HEK293 (cell line): ENCODE results near the gene CDR2L.

Source experiments
- CTCF ChIA-PET: fragments of 350-600 bp; formaldehyde crosslinking; extraction: SDS; loops from one replicate; lab custom pipeline; 2021; ENCODE audit warnings: antibody characterized with exemption; lab: Yijun Ruan, JAX
- POLR2A ChIA-PET: fragments of 300-600 bp; formaldehyde crosslinking; extraction: SDS; loops from one replicate; lab custom pipeline; 2020; ENCODE audit warnings: antibody characterized with exemption, inconsistent platforms; lab: Yijun Ruan, JAX
- H3K27ac ChIP-seq: fragments of 200-500 bp; sonication (Bioruptor generic); 2 replicates; pipeline ENCODE4 v1.5.1; 2014; ENCODE audit warnings: low read depth, low read length, control low read depth, inconsistent platforms; ENCODE audit errors: extremely low read depth
- H3K36me3 ChIP-seq, 2 experiments: fragments of 200-500 bp in 1 of 2; sonication (Bioruptor generic) in 1 of 2; 1 replicate in 1 of 2; 2 replicates in 1 of 2; pipeline ENCODE4 v1.5.1; 2014 to 2017; ENCODE audit warnings: inconsistent platforms in 2 of 2, low read length in 2 of 2; ENCODE audit not compliant: control insufficient read depth in 2 of 2, insufficient read depth in 1 of 2
- H3K4me1 ChIP-seq: fragments of 200-500 bp; sonication (Bioruptor generic); 2 replicates; pipeline ENCODE4 v1.5.1; 2014; ENCODE audit warnings: mild to moderate bottlenecking, low read length, inconsistent platforms; ENCODE audit not compliant: control insufficient read depth, insufficient read depth
- H3K4me3 ChIP-seq: 2 replicates; pipeline ENCODE4 v1.5.1; 2011; ENCODE audit warnings: low read depth, mild to moderate bottlenecking, control low read depth, low read length, moderate library complexity
- H3K9me3 ChIP-seq: fragments of 200-500 bp; sonication (Bioruptor generic); 2 replicates; pipeline ENCODE4 v1.5.1; 2014; ENCODE audit warnings: low read depth, low read length, inconsistent platforms; ENCODE audit not compliant: control insufficient read depth, insufficient read depth
- GLIS1 ChIP-seq: fragments of 450-650 bp; formaldehyde crosslinking; IDR thresholded peaks from 2 replicates; pipeline ENCODE4 v1.5.1; 2016; ENCODE audit warnings: missing biosample characterization, missing genetic modification characterization
- HOXC10 ChIP-seq: sonication (generic); formaldehyde crosslinking; IDR thresholded peaks from 2 replicates; pipeline ENCODE4 v1.8.1; 2023; ENCODE audit warnings: mild to moderate bottlenecking, missing genetic modification reagents
- IKZF3 ChIP-seq: fragments of 450-650 bp; IDR thresholded peaks from 2 replicates; pipeline ENCODE4 v1.5.0; 2018; ENCODE audit warnings: missing biosample characterization, mild to moderate bottlenecking, missing genetic modification characterization, moderate library complexity
- KLF7 ChIP-seq: fragments of 450-650 bp; formaldehyde crosslinking; IDR thresholded peaks from 2 replicates; pipeline ENCODE4 v1.5.1; 2016; ENCODE audit warnings: missing biosample characterization, missing genetic modification characterization, borderline replicate concordance
- KLF8 ChIP-seq: fragments of 450-650 bp; formaldehyde crosslinking; IDR thresholded peaks from 2 replicates; pipeline ENCODE4 v1.5.1; 2016; ENCODE audit warnings: missing biosample characterization, missing genetic modification characterization
- OVOL3 ChIP-seq: fragments of 450-650 bp; formaldehyde crosslinking; IDR thresholded peaks from 2 replicates; pipeline ENCODE4 v1.5.1; 2016; ENCODE audit warnings: missing biosample characterization, missing genetic modification characterization
- SALL2 ChIP-seq: fragments of 450-650 bp; formaldehyde crosslinking; IDR thresholded peaks from 2 replicates; pipeline ENCODE4 v1.5.0; 2017; ENCODE audit warnings: missing biosample characterization, mild to moderate bottlenecking, missing genetic modification characterization, borderline replicate concordance
- TRIM28 ChIP-seq: IDR thresholded peaks from 2 replicates; pipeline ENCODE4 v1.6.1; 2011; ENCODE audit warnings: low read length, control low read depth, borderline replicate concordance
- WT1 ChIP-seq: fragments of 450-650 bp; formaldehyde crosslinking; IDR thresholded peaks from 2 replicates; pipeline ENCODE4 v1.5.1; 2016; ENCODE audit warnings: missing biosample characterization, missing genetic modification characterization
- YY1 ChIP-seq: fragments of 450-650 bp; formaldehyde crosslinking; IDR thresholded peaks from 2 replicates; pipeline ENCODE4 v1.5.1; 2018; ENCODE audit warnings: missing biosample characterization, missing genetic modification characterization
- ZBTB21 ChIP-seq: fragments of 450-650 bp; formaldehyde crosslinking; IDR thresholded peaks from 2 replicates; pipeline ENCODE4 v1.5.1; 2017; ENCODE audit warnings: missing biosample characterization, missing genetic modification characterization
- ZEB2 ChIP-seq: fragments of 450-650 bp; formaldehyde crosslinking; IDR thresholded peaks from 2 replicates; pipeline ENCODE4 v1.5.1; 2016; ENCODE audit warnings: missing biosample characterization, missing genetic modification characterization
- ZNF121 ChIP-seq: fragments of 450-650 bp; formaldehyde crosslinking; IDR thresholded peaks from 2 replicates; pipeline ENCODE4 v1.5.1; 2016; ENCODE audit warnings: missing biosample characterization, missing genetic modification characterization
- ZNF292 ChIP-seq: fragments of 450-650 bp; formaldehyde crosslinking; IDR thresholded peaks from 2 replicates; pipeline ENCODE4 v1.5.1; 2016; ENCODE audit warnings: low read depth, missing biosample characterization, missing genetic modification characterization, borderline replicate concordance
- ZNF302 ChIP-seq: fragments of 450-650 bp; formaldehyde crosslinking; IDR thresholded peaks from 2 replicates; pipeline ENCODE4 v1.5.1; 2016; ENCODE audit warnings: missing biosample characterization, missing genetic modification characterization, low read depth
- ZNF335 ChIP-seq: fragments of 450-650 bp; formaldehyde crosslinking; conservative IDR thresholded peaks from 2 replicates; pipeline ENCODE4 v1.5.1; 2016; ENCODE audit warnings: missing biosample characterization, missing genetic modification characterization
- ZNF391 ChIP-seq: fragments of 450-650 bp; formaldehyde crosslinking; IDR thresholded peaks from 2 replicates; pipeline ENCODE4 v1.5.1; 2016; ENCODE audit warnings: low read depth, missing biosample characterization, missing genetic modification characterization, borderline replicate concordance
- ZNF416 ChIP-seq: fragments of 450-650 bp; formaldehyde crosslinking; IDR thresholded peaks from 2 replicates; pipeline ENCODE4 v1.5.1; 2016; ENCODE audit warnings: missing biosample characterization, missing genetic modification characterization
- ZNF544 ChIP-seq: fragments of 450-650 bp; formaldehyde crosslinking; IDR thresholded peaks from 2 replicates; pipeline ENCODE4 v1.5.0; 2017; ENCODE audit warnings: missing biosample characterization, missing genetic modification characterization
- ZNF548 ChIP-seq: fragments of 450-650 bp; formaldehyde crosslinking; IDR thresholded peaks from 2 replicates; pipeline ENCODE4 v1.5.1; 2016; ENCODE audit warnings: missing biosample characterization, missing genetic modification characterization
- ZNF558 ChIP-seq: fragments of 450-650 bp; formaldehyde crosslinking; IDR thresholded peaks from 2 replicates; pipeline ENCODE4 v1.5.1; 2016; ENCODE audit warnings: missing biosample characterization, missing genetic modification characterization
- ZNF560 ChIP-seq: fragments of 450-650 bp; formaldehyde crosslinking; IDR thresholded peaks from 2 replicates; pipeline ENCODE4 v1.5.1; 2017; ENCODE audit warnings: missing biosample characterization, missing genetic modification characterization, borderline replicate concordance
- ZNF658 ChIP-seq: fragments of 450-650 bp; formaldehyde crosslinking; IDR thresholded peaks from 2 replicates; pipeline ENCODE4; 2016; ENCODE audit warnings: missing biosample characterization, missing genetic modification characterization
- ZNF791 ChIP-seq: fragments of 450-650 bp; formaldehyde crosslinking; IDR thresholded peaks from 2 replicates; pipeline ENCODE4 v1.5.1; 2016; ENCODE audit warnings: missing biosample characterization, missing genetic modification characterization
- ZNF837 ChIP-seq: fragments of 450-650 bp; formaldehyde crosslinking; IDR thresholded peaks from 2 replicates; pipeline ENCODE4 v1.5.1; 2016; ENCODE audit warnings: missing biosample characterization, missing genetic modification characterization
- ZNF843 ChIP-seq: fragments of 450-650 bp; formaldehyde crosslinking; IDR thresholded peaks from 2 replicates; pipeline ENCODE4 v1.5.1; 2016; ENCODE audit warnings: missing biosample characterization, missing genetic modification characterization
- TF ChIP-seq, protein P1 (sequence below): fragments of 450-650 bp; formaldehyde crosslinking; IDR thresholded peaks from 2 replicates; pipeline ENCODE4 v1.5.1; 2016; ENCODE audit warnings: missing biosample characterization, missing genetic modification characterization
- TF ChIP-seq, protein P2 (sequence below): fragments of 450-650 bp; formaldehyde crosslinking; IDR thresholded peaks from 2 replicates; pipeline ENCODE4 v1.5.1; 2017; ENCODE audit warnings: missing biosample characterization, missing genetic modification characterization
- TF ChIP-seq, protein P3 (sequence below): fragments of 450-650 bp; formaldehyde crosslinking; IDR thresholded peaks from 2 replicates; pipeline ENCODE4 v1.5.1; 2016; ENCODE audit warnings: missing biosample characterization, missing genetic modification characterization
- TF ChIP-seq, protein P4 (sequence below): fragments of 450-650 bp; formaldehyde crosslinking; IDR thresholded peaks from 2 replicates; pipeline ENCODE4 v1.5.1; 2017; ENCODE audit warnings: missing biosample characterization, missing genetic modification characterization

CDR2L gene

DNA sequence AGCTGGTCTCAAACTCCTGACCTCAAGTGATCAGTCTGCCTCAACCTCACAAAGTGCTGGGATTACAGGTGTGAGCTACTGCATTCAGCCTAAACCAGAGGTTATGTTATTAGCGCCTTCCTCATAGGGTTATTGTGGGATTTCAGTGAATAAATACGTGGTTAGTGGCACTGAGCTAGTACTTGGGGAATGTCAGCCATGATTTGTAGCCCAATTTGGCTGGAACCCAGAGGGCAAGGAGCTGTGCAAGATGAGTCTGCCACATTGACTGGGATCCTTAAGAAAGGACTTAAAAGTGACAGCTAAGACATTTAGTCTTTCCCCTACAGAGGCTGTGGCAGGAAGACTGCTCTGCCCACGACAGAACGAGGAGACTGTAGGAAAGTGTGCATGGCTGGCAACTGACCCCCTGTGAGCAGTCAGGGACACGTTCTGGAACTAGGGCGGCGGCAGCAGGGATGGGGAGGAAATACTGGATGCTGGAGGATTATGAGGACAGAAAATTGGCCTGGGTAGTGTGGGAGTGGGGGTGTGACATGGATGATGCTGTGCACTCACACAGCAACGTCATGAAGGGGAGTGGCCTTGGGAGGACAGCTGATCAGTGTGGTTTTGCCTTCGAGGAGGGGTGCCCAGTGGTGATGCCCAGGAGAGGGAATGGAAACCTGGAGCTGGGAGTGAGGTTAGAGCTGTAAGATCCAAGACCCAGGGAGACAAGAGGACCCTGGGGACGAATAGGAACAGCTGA, 44.7 kb downstream of the CDR2L start:
- no peaks in the 10 kb centered on the region for H3K36me3 ChIP-seq
- H3K9me3 ChIP-seq: no peaks in the 10 kb centered on the region
- no peak overlapping the region for H3K4me3 ChIP-seq
- no peak overlapping the region for H3K27ac ChIP-seq
- ChIA-PET CTCF (interaction anchor here (0.6 to 2.2 kb wide), 6 partner anchors 8 to 75 kb away, joined by 3 to 11 read pairs (median 5); partner anchors contain the start of gene MRPL58), POLR2A (interaction anchor here (0.9 to 1.7 kb wide), 2 partner anchors 19 to 23 kb away, joined by 3 to 10 read pairs; partner anchors contain the start of gene MRPL58)
- H3K4me1 ChIP-seq: peaks cover 19% of the 10 kb centered on the region
- TF ChIP-seq, protein P1, sequence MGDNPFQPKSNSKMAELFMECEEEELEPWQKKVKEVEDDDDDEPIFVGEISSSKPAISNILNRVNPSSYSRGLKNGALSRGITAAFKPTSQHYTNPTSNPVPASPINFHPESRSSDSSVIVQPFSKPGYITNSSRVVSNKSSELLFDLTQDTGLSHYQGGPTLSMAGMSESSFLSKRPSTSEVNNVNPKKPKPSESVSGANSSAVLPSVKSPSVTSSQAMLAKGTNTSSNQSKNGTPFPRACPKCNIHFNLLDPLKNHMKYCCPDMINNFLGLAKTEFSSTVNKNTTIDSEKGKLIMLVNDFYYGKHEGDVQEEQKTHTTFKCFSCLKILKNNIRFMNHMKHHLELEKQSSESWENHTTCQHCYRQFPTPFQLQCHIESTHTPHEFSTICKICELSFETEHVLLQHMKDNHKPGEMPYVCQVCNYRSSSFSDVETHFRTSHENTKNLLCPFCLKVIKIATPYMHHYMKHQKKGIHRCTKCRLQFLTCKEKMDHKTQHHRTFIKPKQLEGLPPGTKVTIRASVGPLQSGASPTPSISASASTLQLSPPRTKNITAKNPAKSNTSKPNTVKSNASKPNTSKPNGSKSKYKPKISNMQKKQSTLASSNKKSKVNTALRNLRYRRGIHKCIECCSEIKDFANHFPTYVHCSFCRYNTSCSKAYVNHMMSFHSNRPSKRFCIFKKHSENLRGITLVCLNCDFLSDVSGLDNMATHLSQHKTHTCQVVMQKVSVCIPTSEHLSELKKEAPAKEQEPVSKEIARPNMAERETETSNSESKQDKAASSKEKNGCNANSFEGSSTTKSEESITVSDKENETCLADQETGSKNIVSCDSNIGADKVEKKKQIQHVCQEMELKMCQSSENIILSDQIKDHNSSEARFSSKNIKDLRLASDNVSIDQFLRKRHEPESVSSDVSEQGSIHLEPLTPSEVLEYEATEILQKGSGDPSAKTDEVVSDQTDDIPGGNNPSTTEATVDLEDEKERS: no peak
- peak; percentile 78 for TF ChIP-seq ZNF335 (tag by site-specific recombination)
- no peak for TF ChIP-seq ZNF292
- no peak for TF ChIP-seq ZNF837 (tag by site-specific recombination)
- no peak for TF ChIP-seq ZNF843 (tag by site-specific recombination)
- TF ChIP-seq GLIS1 (tag by site-specific recombination): peak; percentile 90
- TF ChIP-seq ZEB2 (tag by site-specific recombination): 0 out of 2 replicates have a peak, but pooled peaks have one; percentile 56
- no peak for TF ChIP-seq ZNF560 (tag by site-specific recombination)
- no peak for TF ChIP-seq KLF7 (tag by site-specific recombination)
- peak; percentile 67 for TF ChIP-seq WT1 (tag by site-specific recombination)
- TF ChIP-seq ZNF558: no peak
- 0 out of 2 replicates have a peak, but pooled peaks have one; percentile 42 for TF ChIP-seq ZNF548 (tag by site-specific recombination)
- TF ChIP-seq TRIM28: no peak
- TF ChIP-seq, protein P2, sequence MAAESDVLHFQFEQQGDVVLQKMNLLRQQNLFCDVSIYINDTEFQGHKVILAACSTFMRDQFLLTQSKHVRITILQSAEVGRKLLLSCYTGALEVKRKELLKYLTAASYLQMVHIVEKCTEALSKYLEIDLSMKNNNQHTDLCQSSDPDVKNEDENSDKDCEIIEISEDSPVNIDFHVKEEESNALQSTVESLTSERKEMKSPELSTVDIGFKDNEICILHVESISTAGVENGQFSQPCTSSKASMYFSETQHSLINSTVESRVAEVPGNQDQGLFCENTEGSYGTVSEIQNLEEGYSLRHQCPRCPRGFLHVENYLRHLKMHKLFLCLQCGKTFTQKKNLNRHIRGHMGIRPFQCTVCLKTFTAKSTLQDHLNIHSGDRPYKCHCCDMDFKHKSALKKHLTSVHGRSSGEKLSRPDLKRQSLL (tag by site-specific recombination): 0 out of 2 replicates have a peak, but pooled peaks have one; percentile 3
- no peak for TF ChIP-seq ZNF121 (tag by site-specific recombination)
- TF ChIP-seq ZNF391 (tag by site-specific recombination): no peak
- no peak for TF ChIP-seq ZNF791 (tag by site-specific recombination)
- TF ChIP-seq OVOL3 (tag by site-specific recombination): no peak
- TF ChIP-seq ZNF416 (tag by site-specific recombination): no peak
- TF ChIP-seq ZNF544 (tag by site-specific recombination): no peak
- TF ChIP-seq IKZF3: 0 out of 2 replicates have a peak, but pooled peaks have one; percentile 49
- TF ChIP-seq SALL2 (tag by site-specific recombination): no peak
- TF ChIP-seq, protein P3, sequence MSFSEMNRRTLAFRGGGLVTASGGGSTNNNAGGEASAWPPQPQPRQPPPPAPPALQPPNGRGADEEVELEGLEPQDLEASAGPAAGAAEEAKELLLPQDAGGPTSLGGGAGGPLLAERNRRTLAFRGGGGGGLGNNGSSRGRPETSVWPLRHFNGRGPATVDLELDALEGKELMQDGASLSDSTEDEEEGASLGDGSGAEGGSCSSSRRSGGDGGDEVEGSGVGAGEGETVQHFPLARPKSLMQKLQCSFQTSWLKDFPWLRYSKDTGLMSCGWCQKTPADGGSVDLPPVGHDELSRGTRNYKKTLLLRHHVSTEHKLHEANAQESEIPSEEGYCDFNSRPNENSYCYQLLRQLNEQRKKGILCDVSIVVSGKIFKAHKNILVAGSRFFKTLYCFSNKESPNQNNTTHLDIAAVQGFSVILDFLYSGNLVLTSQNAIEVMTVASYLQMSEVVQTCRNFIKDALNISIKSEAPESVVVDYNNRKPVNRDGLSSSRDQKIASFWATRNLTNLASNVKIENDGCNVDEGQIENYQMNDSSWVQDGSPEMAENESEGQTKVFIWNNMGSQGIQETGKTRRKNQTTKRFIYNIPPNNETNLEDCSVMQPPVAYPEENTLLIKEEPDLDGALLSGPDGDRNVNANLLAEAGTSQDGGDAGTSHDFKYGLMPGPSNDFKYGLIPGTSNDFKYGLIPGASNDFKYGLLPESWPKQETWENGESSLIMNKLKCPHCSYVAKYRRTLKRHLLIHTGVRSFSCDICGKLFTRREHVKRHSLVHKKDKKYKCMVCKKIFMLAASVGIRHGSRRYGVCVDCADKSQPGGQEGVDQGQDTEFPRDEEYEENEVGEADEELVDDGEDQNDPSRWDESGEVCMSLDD (tag by site-specific recombination): peak; percentile 45; the same call in 1 of the 2 replicates
- TF ChIP-seq YY1: no peak
- no peak for TF ChIP-seq ZNF302 (tag by site-specific recombination)
- no peak for TF ChIP-seq HOXC10
- TF ChIP-seq ZNF658 (tag by site-specific recombination): no peak
- TF ChIP-seq KLF8: peak; percentile 59
- TF ChIP-seq, protein P4, sequence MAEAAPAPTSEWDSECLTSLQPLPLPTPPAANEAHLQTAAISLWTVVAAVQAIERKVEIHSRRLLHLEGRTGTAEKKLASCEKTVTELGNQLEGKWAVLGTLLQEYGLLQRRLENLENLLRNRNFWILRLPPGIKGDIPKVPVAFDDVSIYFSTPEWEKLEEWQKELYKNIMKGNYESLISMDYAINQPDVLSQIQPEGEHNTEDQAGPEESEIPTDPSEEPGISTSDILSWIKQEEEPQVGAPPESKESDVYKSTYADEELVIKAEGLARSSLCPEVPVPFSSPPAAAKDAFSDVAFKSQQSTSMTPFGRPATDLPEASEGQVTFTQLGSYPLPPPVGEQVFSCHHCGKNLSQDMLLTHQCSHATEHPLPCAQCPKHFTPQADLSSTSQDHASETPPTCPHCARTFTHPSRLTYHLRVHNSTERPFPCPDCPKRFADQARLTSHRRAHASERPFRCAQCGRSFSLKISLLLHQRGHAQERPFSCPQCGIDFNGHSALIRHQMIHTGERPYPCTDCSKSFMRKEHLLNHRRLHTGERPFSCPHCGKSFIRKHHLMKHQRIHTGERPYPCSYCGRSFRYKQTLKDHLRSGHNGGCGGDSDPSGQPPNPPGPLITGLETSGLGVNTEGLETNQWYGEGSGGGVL (tag by site-specific recombination): peak; percentile 74
- peak; percentile 91 for TF ChIP-seq ZBTB21
